HCT116 (cell line): ENCODE measurements around the gene OR5H14. TPM values are rescaled to one million over a fixed set of nuclear protein-coding genes. Genes with fewer than 3 reads are reported as not detected.

Source experiments
- CBX3 ChIP-seq: IDR thresholded peaks from 2 replicates; pipeline ENCODE4 v1.6.1; 2012; ENCODE audit warnings: low read depth
- EGR1 ChIP-seq: IDR thresholded peaks from 2 replicates; pipeline ENCODE4 v1.6.1; 2012; ENCODE audit warnings: low read depth
- FOSL1 ChIP-seq: IDR thresholded peaks from 2 replicates; pipeline ENCODE4 v1.6.1; 2012; ENCODE audit warnings: low read depth
- SIN3A ChIP-seq: IDR thresholded peaks from 2 replicates; pipeline ENCODE4 v1.6.1; 2012; ENCODE audit warnings: low read depth
- SP1 ChIP-seq: IDR thresholded peaks from 2 replicates; pipeline ENCODE4 v1.6.1; 2012; ENCODE audit warnings: low read depth
- YY1 ChIP-seq: IDR thresholded peaks from 2 replicates; pipeline ENCODE4 v1.6.1; 2011; ENCODE audit warnings: low read length, low read depth, moderate library complexity, mild to moderate bottlenecking; ENCODE audit not compliant: insufficient replicate concordance; ENCODE audit errors: extremely low read depth
- ZFX ChIP-seq: fragments of 450-650 bp; IDR thresholded peaks from 2 replicates; pipeline ENCODE4 v1.6.1; 2017
- ZNF274 ChIP-seq: fragments of 200-500 bp; sonication (Bioruptor generic); IDR thresholded peaks from 2 replicates; pipeline ENCODE4 v1.6.1; 2014; ENCODE audit warnings: mild to moderate bottlenecking, low read depth, low read length, inconsistent platforms
- total RNA-seq: library from RNA; stranded (reverse); gene quantifications from one replicate; pipeline ENCODE4 v1.2.1, GENCODE V29; 2021; ENCODE audit not compliant: unreplicated experiment
- TF ChIP-seq, protein P1 (sequence below): IDR thresholded peaks from 2 replicates; pipeline ENCODE4 v1.6.1; 2012

OR5H14 gene
- total RNA-seq, 1 experiment from 2014 or later = not detected

DNA sequence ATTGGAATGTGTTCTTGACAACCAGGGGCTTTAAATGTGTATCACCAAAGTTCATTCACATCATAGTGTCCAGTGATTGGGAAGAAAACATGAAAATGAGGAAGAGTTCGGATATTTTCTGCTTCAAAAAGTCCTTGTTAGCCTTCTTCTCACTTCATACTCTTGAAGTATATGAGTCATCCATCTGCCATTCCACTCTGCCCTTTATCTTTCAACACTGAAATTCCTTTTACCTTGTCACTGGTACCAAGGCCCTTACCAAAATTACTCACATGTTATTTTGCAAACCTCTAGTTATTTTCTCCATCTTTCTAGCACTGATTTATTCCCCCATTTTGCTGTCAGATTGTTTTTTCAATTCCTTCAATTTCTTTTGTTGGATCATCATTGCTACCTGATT lies 51.7 kb downstream of the OR5H14 start (continued):
- TF ChIP-seq ZNF274 (no peak), YY1 (no peak), CBX3 (no peak), EGR1 (no peak), SIN3A (no peak), SP1 (no peak), ZFX (no peak), FOSL1 (no peak)
- TF ChIP-seq, protein P1, sequence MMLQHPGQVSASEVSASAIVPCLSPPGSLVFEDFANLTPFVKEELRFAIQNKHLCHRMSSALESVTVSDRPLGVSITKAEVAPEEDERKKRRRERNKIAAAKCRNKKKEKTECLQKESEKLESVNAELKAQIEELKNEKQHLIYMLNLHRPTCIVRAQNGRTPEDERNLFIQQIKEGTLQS = no peak
- TF ChIP-seq, all 23 proteins: peak for 0

Other genes starting within 250 kb of the OR5H14 start
- gene RIOX2, start 175.0 kb upstream of the OR5H14 start, total RNA-seq = 39.1 TPM
- gene GABRR3, start 112.2 kb upstream of the OR5H14 start, total RNA-seq = not detected
- gene OR5AC2, start 60.3 kb upstream of the OR5H14 start, total RNA-seq = not detected
- gene OR5H1, start 16.8 kb upstream of the OR5H14 start, total RNA-seq = not detected
- gene OR5H15, start 19.2 kb downstream of the OR5H14 start, total RNA-seq = not detected
- not detected for gene OR5H6, start 116.8 kb downstream of the OR5H14 start, total RNA-seq
- not detected for gene OR5H2, start 135.0 kb downstream of the OR5H14 start, total RNA-seq
- gene OR5K4, start 206.4 kb downstream of the OR5H14 start, total RNA-seq = not detected
- not detected for gene OR5K3, start 243.2 kb downstream of the OR5H14 start, total RNA-seq